ENCODE results near the gene ENPP3. TPM values are rescaled to one million over a fixed set of nuclear protein-coding genes. Genes with fewer than 3 reads are reported as not detected.

The ENPP3 gene
- total and polyA plus RNA-seq, 3 experiments from 2014 or later, result 0.15 to 1.3 (median 1.2) TPM

DNA sequence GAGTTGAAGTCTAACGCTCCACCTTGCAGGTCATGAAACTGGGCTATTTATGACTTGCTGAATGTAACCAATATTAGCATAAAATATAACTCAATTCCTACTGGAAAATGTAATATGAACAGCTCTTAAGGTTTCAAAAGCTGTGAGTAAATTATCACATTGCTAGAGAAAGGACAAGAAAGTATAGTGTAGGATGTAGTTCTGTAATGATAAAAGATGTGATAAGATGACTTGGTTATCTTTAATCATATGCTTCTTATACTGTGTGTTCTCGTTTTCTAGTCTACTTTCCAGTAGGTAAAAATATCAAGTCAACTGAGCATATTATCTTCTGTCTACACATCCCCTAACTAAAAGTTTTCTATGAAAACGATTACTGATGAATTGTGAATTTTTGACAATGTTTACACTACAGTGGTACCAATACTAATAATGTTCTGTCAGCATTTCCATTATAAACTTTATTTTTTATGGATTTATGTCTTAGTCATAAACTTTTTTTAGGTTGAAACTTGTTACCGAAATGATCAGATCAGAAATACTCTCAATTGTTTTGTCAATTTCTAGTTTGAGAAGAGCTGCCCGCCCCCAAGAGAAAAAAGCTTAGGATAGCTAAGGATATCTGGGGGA lies 23.7 kb upstream of the ENPP3 start:
- CTCF ChIA-PET, result interaction anchor here (1.1 to 5.7 kb wide), 2 partner anchors 15 kb away, joined by 3 to 27 read pairs; partner anchors contain the start of gene MED23
- Histone ChIP-seq H3K27me3 (ENCODE audit: insufficient read depth, low read length, poor library complexity, severe bottlenecking) (no peaks in the 10 kb centered on the region), H3K36me3 (ENCODE audit: insufficient read depth, low read length) (peaks cover 53% of the 10 kb centered on the region), H3K27ac (ENCODE audit: low read depth, low read length) (no peak overlapping the region), H3K9me3 (ENCODE audit: low read length) (no peaks in the 10 kb centered on the region), H3K4me1 (ENCODE audit: insufficient read depth, low read length) (no peaks in the 10 kb centered on the region), H3K4me3 (ENCODE audit: low read length) (no peak overlapping the region)
- no peak for DNase-seq
- POLR2A ChIA-PET, result no interaction called here
- Mint-ChIP-seq H3K4me1 (peaks cover 6 to 18% (median 8%) of the 10 kb centered on the region in 3 donors), H3K36me3 (peaks cover 4 to 90% (median 23%) of the 10 kb centered on the region in 3 donors), H3K4me3 (no peak overlapping the region), H3K27me3 (no peaks in the 10 kb centered on the region), H3K9me3 (no peaks in the 10 kb centered on the region), H3K27ac (no peak overlapping the region)

DNA sequence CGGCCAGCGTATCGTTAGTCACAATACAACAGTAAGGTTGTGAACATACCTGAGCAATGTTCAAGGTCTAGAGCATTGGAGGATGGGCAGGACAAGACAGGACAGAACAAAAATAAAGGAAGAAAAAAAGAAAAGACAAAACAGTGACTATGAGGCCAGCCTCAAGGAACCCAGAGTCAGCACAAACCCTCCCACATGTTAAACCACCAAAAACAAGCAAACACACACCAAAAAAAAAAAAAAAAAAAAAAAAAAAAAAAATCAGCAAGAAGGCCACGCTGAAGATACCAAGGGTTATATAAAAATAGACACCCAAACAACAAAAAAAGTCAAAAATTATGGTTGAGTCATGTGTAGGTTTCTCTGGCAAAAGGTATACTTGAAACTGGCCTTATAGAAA lies 21.8 kb upstream of the ENPP3 start:
- H3K4me3 Mint-ChIP-seq, result no peak overlapping the region
- DNase-seq, result no peak
- ChIA-PET POLR2A (no interaction called here), CTCF (no interaction called here)
- no peaks in the 10 kb centered on the region for H3K4me1 ChIP-seq (ENCODE audit: insufficient read depth, low read length)
- H3K27ac ChIP-seq (ENCODE audit: low read depth, low read length), result no peak overlapping the region
- H3K4me3 ChIP-seq (ENCODE audit: low read length), result no peak overlapping the region
- H3K9me3 Mint-ChIP-seq, result no peaks in the 10 kb centered on the region
- H3K27ac Mint-ChIP-seq, result no peak overlapping the region
- no peaks in the 10 kb centered on the region for H3K27me3 ChIP-seq (ENCODE audit: insufficient read depth, low read length, poor library complexity, severe bottlenecking)
- H3K36me3 ChIP-seq (ENCODE audit: insufficient read depth, low read length), result peaks cover 58% of the 10 kb centered on the region
- peaks cover 4 to 12% (median 11%) of the 10 kb centered on the region in 3 donors for H3K4me1 Mint-ChIP-seq
- no peaks in the 10 kb centered on the region for H3K9me3 ChIP-seq (ENCODE audit: low read length)
- H3K27me3 Mint-ChIP-seq, result no peaks in the 10 kb centered on the region
- peaks cover 4 to 90% (median 17%) of the 10 kb centered on the region in 3 donors for H3K36me3 Mint-ChIP-seq

DNA sequence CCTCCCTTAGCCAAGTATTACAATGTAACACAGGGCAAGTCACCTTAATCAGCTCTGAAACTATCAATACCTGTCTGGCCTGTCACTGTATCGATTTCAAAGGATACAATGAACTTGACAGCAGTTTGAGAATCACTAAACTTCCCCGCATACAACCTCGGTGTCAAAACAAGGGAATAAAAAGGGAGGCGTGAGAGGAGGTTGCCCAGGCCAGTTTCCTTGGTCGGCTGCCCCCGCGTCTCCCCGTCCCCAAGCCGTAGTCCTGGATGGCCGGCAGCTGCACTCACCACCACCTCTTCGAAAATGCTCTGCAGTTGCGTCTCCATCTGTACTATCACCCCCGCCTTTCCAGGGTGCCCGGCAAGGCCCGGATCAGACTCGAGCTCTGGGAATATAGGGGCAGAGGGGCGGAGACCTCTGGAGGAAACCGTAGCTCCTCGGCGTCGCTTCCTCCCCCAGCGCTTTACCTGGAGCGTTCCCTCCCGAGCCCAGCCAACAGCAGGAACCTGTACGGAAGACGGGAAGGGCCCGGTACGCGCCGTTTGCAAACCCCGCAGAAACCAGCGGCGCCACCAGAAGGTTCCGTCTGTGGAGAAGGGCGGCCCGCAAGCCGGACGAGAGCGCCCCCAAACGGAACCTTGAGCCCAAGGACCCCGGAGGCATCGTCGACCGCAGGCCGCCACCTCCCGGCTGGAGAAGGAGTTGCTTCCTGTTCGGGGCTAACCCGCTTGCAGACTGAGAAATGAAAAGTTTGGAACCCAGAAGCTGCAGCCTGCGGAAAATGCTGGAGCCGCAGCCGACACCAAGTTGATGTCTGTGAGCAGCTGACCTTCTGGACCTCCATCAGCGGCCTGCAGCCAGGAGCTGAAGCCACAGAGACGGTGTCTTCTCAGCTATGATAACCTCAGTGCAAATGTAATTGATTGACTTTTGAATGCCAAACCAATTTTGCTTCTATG lies 9.1 kb upstream of the ENPP3 start, which contains the start of gene MED23:
MED23 (minus strand) TSS at position 519 of the 959 bp plus-strand sequence; CDS start at position 326, 193 bp downstream.
- Mint-ChIP-seq H3K9me3 (no peaks in the 10 kb centered on the region), H3K27ac (peak within 1 kb of the TSS; percentile 79 to 100 (median 92)), H3K4me3 (peak within 1 kb of the TSS; percentile 94 to 100 (median 98)), H3K36me3 (peaks cover 0 to 34% (median 0%) of the 10 kb centered on the region in 3 donors), H3K27me3 (no peaks in the 10 kb centered on the region), H3K4me1 (peaks cover 29 to 50% (median 36%) of the 10 kb centered on the region in 3 donors)
- CTCF ChIA-PET, result interaction anchor here (0.6 to 2.9 kb wide), 22 partner anchors 9 to 1553 kb away, joined by 3 to 41 read pairs (median 4); partner anchors contain the start of gene ENPP3
- peak within 1 kb of the TSS; percentile 91 for H3K4me3 ChIP-seq (ENCODE audit: low read length)
- DNase-seq, result peak; percentile 90 to 94 (median 92)
- H3K4me1 ChIP-seq (ENCODE audit: insufficient read depth, low read length), result peaks cover 17% of the 10 kb centered on the region
- POLR2A ChIA-PET, result interaction anchor here (0.6 to 0.7 kb wide), 2 partner anchors 278 to 1185 kb away, joined by 3 read pairs; no protein-coding TSS in a partner anchor
- peak within 1 kb of the TSS; percentile 69 for H3K27ac ChIP-seq (ENCODE audit: low read depth, low read length)
- no peaks in the 10 kb centered on the region for H3K9me3 ChIP-seq (ENCODE audit: low read length)
- H3K36me3 ChIP-seq (ENCODE audit: insufficient read depth, low read length), result peaks cover 17% of the 10 kb centered on the region
- H3K27me3 ChIP-seq (ENCODE audit: insufficient read depth, low read length, poor library complexity, severe bottlenecking), result no peaks in the 10 kb centered on the region

DNA sequence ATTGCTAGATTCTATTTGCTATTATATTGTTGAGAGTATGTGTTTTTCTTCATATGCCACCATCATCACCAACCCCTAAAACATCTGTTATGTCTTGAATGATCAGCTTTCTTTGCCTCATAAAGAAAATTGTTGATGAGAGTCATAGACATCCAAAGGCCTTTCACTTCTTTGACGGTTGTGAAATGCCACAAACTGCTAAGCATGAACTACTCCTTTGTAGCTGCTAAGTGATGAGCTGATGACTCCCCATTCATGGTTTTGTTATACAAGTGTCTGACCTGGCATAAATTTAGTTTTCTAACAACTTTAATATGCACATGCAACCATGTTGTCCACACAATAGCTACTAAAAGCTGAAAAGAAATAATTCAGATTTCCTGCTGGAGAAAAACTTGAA lies 8.4 kb upstream of the ENPP3 start:
- Histone ChIP-seq H3K27ac (ENCODE audit: low read depth, low read length) (no peak overlapping the region), H3K27me3 (ENCODE audit: insufficient read depth, low read length, poor library complexity, severe bottlenecking) (no peaks in the 10 kb centered on the region), H3K4me1 (ENCODE audit: insufficient read depth, low read length) (peaks cover 17% of the 10 kb centered on the region), H3K36me3 (ENCODE audit: insufficient read depth, low read length) (peaks cover 10% of the 10 kb centered on the region), H3K4me3 (ENCODE audit: low read length) (peak overlapping the region; percentile 91), H3K9me3 (ENCODE audit: low read length) (no peaks in the 10 kb centered on the region)
- no peaks in the 10 kb centered on the region for H3K9me3 Mint-ChIP-seq
- H3K27ac Mint-ChIP-seq, result peak overlapping the region; percentile 78 to 100 (median 90)
- peak in 1 of 5 donors; percentile 3 for DNase-seq
- H3K4me3 Mint-ChIP-seq, result peak overlapping the region; percentile 94 to 100 (median 98)
- no peaks in the 10 kb centered on the region for H3K27me3 Mint-ChIP-seq
- ChIA-PET POLR2A (no interaction called here), CTCF (interaction anchor here (0.6 to 2.9 kb wide), 19 partner anchors 9 to 743 kb away, joined by 3 to 41 read pairs (median 4); partner anchors contain the start of gene ENPP3)
- H3K36me3 Mint-ChIP-seq, result peaks cover 0 to 27% (median 0%) of the 10 kb centered on the region in 3 donors
- peaks cover 29 to 45% (median 36%) of the 10 kb centered on the region in 3 donors for H3K4me1 Mint-ChIP-seq

DNA sequence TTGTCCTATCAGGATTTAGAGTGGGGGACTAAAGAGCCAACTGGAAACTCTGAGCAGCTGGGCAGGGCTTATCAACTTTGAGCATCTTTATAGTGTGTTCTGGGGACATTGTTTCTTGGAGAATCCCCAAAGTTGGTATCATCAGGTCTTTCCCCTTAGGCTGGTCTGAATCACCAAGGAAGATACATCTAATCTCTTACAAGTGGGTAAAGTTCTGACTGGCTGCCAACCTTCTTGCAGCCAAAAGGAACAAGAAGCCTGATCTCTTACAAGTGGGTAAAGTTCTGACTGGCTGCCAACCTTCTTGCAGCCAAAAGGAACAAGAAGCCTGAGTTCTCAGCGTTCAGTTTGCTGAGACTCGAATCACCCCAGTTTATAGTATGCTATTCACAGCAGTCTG lies 7.5 kb upstream of the ENPP3 start:
- H3K4me3 ChIP-seq (ENCODE audit: low read length), result no peak overlapping the region
- CTCF ChIA-PET, result interaction anchor here (0.8 to 2.6 kb wide), 2 partner anchors 10 to 744 kb away, joined by 3 to 19 read pairs; no protein-coding TSS in a partner anchor
- Mint-ChIP-seq H3K4me3 (peak overlapping the region in 3 of 7 donors; percentile 4 to 100 (median 94)), H3K36me3 (peaks cover 0 to 19% (median 0%) of the 10 kb centered on the region in 3 donors), H3K4me1 (peaks cover 28 to 45% (median 36%) of the 10 kb centered on the region in 3 donors), H3K9me3 (no peaks in the 10 kb centered on the region), H3K27ac (peak overlapping the region in 6 of 8 donors; percentile 18 to 90 (median 44)), H3K27me3 (no peaks in the 10 kb centered on the region)
- peaks cover 17% of the 10 kb centered on the region for H3K4me1 ChIP-seq (ENCODE audit: insufficient read depth, low read length)
- DNase-seq, result no peak
- POLR2A ChIA-PET, result no interaction called here
- no peaks in the 10 kb centered on the region for H3K27me3 ChIP-seq (ENCODE audit: insufficient read depth, low read length, poor library complexity, severe bottlenecking)
- peaks cover 2% of the 10 kb centered on the region for H3K36me3 ChIP-seq (ENCODE audit: insufficient read depth, low read length)
- no peak overlapping the region for H3K27ac ChIP-seq (ENCODE audit: low read depth, low read length)
- no peaks in the 10 kb centered on the region for H3K9me3 ChIP-seq (ENCODE audit: low read length)

DNA sequence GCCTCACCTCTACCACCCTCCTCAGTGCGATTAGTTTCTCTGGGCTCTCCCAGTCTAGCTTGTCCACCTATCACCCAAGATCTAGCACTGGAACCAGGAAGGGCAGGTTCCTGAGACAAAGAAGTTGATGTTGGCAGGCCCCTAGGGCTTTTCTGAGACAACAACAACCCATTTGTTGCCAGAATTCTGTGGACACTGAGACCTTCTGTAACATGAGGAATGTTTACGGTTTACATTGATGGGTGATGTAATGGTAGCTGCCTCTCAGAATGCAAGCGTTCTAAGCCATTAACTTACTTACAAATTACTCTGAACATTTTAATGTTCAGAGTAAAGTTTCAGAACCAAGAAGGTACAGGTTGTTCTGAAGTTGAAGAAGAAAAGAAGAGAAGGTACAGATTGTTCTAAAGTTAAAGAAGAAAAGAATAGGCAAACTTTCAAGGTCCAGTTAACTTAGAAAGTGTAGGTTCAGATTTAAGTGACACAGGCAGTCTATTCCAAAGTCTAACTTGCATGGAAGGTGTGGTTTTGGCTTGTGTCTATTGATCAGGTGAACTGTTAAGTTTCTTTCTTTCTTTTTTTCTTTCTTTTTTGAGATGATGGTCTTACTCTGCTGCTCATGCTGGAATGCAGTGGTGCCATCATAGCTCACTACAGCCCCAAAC lies 5.3 kb upstream of the ENPP3 start:
- Histone ChIP-seq H3K4me1 (ENCODE audit: insufficient read depth, low read length) (peaks cover 11% of the 10 kb centered on the region), H3K27me3 (ENCODE audit: insufficient read depth, low read length, poor library complexity, severe bottlenecking) (no peaks in the 10 kb centered on the region), H3K4me3 (ENCODE audit: low read length) (no peak overlapping the region), H3K27ac (ENCODE audit: low read depth, low read length) (no peak overlapping the region), H3K9me3 (ENCODE audit: low read length) (no peaks in the 10 kb centered on the region), H3K36me3 (ENCODE audit: insufficient read depth, low read length) (no peaks in the 10 kb centered on the region)
- H3K9me3 Mint-ChIP-seq, result no peaks in the 10 kb centered on the region
- POLR2A ChIA-PET, result no interaction called here
- no peak overlapping the region for H3K27ac Mint-ChIP-seq
- H3K4me3 Mint-ChIP-seq, result peak overlapping the region in 2 of 7 donors; percentile 7 to 16
- H3K27me3 Mint-ChIP-seq, result peaks cover 0 to 2% of the 10 kb centered on the region in 2 donors
- CTCF ChIA-PET, result no interaction called here
- no peak for DNase-seq
- H3K4me1 Mint-ChIP-seq, result peaks cover 22 to 33% (median 29%) of the 10 kb centered on the region in 3 donors
- peaks cover 0 to 8% (median 0%) of the 10 kb centered on the region in 3 donors for H3K36me3 Mint-ChIP-seq

DNA sequence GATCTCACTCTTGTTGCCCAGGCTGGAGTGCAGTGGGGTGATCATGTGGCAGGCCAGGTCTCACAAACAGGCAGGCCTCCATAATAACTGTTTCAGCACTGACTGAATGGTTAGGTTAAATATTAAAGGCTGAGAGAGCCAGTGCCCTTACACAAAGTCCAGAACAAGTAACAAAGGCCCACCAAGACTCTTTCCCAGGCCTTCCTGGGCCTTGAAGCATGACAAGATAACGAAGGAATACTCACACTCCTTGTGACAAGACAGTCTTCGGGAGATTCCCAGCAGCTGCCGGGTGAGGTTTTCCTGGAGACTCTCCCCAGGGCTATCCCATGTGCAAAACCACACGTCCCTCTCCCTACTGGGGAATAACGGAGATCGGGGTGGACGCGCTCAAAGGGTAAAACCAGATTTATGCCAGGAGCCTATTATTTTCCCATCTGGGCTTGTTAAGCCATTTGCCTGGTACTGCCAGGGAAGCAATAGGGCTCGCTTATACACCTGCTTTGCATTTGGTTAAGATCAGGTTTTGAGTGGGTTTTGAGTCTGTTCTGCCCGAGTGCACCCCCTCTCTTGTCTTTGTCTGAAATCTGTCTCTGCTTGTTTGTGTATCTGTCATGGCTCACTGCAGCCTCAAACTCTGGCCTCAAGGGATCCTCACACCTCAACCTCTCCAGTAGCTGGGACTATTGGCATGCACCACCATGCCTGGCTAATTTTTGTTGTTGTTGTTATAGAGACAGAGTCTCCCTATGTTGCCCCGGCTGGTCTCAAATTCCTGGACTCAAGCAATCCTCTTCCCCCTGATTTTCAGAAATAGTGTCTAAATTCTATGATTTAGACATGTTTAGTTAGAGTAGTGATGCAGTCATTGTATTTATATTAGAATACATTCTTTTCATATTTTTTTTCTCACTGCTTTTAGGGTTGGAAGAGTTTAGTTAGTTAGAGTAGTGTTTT lies 1.4 kb upstream of the ENPP3 start:
- Mint-ChIP-seq H3K4me3 (no peak overlapping the region), H3K4me1 (no peaks in the 10 kb centered on the region), H3K9me3 (no peaks in the 10 kb centered on the region), H3K27me3 (peaks cover 0 to 2% of the 10 kb centered on the region in 2 donors), H3K27ac (no peak overlapping the region), H3K36me3 (peaks cover 0 to 5% (median 0%) of the 10 kb centered on the region in 3 donors)
- H3K4me3 ChIP-seq (ENCODE audit: low read length), result no peak overlapping the region
- H3K36me3 ChIP-seq (ENCODE audit: insufficient read depth, low read length), result no peaks in the 10 kb centered on the region
- ChIA-PET CTCF (interaction anchor here (5.7 kb wide), 1 partner anchor 8 kb away, joined by 41 read pairs; the partner anchor contains the start of gene MED23), POLR2A (no interaction called here)
- H3K4me1 ChIP-seq (ENCODE audit: insufficient read depth, low read length), result no peaks in the 10 kb centered on the region
- no peak overlapping the region for H3K27ac ChIP-seq (ENCODE audit: low read depth, low read length)
- no peak for DNase-seq
- no peaks in the 10 kb centered on the region for H3K9me3 ChIP-seq (ENCODE audit: low read length)
- no peaks in the 10 kb centered on the region for H3K27me3 ChIP-seq (ENCODE audit: insufficient read depth, low read length, poor library complexity, severe bottlenecking)

Data from CD8-positive, alpha-beta memory T cell (primary cell).